PFSK-1 (cell line): ENCODE data around the gene DKK3.

Experiments
- FOXP2 ChIP-seq: optimal IDR thresholded peaks from 2 replicates; pipeline ENCODE3; 2011; ENCODE audit warnings: borderline replicate concordance, control low read depth, inconsistent platforms; ENCODE audit not compliant: insufficient read depth; ENCODE audit errors: extremely low read length, extremely low read depth
- POLR2AphosphoS5 ChIP-seq: IDR thresholded peaks from 2 replicates; pipeline ENCODE4 v1.6.1; 2012; ENCODE audit warnings: low read depth, mild to moderate bottlenecking, control low read depth, low read length, moderate library complexity
- SIN3A ChIP-seq: IDR thresholded peaks from 2 replicates; pipeline ENCODE4 v1.6.1; 2012; ENCODE audit warnings: mild to moderate bottlenecking, low read length, moderate library complexity, borderline replicate concordance; ENCODE audit not compliant: insufficient read depth
- TAF1 ChIP-seq: IDR thresholded peaks from 2 replicates; pipeline ENCODE4 v1.6.1; 2012; ENCODE audit warnings: low read length, control low read depth, borderline replicate concordance; ENCODE audit not compliant: insufficient read depth
- TF ChIP-seq, protein P1 (sequence below), 2 experiments: IDR thresholded peaks; 2 replicates each; pipeline versions ENCODE4 v1.6.1 to v1.8.0; 2011 to 2012; ENCODE audit warnings: low read depth in 2 of 2, low read length in 2 of 2, control low read depth in 1 of 2, inconsistent platforms in 1 of 2, mild to moderate bottlenecking in 1 of 2, moderate library complexity in 1 of 2; ENCODE audit not compliant: insufficient read depth in 1 of 2

Gene DKK3

DNA sequence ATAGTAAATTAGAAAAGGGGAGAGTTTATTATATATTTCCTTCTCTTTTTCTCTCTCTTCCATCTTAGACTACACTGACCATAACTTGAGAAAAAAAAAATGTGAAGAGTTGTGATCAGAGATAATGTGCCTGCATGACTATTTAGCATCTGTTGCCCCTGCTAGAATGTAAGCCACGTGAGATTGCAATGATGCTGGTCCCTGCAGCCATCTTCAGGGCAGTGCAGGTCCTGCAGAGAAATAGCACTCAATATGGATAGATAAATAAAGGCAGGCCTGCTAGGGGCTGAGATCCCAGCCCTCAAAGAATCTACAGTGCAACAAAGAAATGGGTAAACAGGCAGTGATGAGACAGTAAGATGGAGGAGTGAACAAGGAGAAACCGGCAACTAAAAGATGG is 7.8 kb upstream of the DKK3 start:
- TF ChIP-seq, protein P1, sequence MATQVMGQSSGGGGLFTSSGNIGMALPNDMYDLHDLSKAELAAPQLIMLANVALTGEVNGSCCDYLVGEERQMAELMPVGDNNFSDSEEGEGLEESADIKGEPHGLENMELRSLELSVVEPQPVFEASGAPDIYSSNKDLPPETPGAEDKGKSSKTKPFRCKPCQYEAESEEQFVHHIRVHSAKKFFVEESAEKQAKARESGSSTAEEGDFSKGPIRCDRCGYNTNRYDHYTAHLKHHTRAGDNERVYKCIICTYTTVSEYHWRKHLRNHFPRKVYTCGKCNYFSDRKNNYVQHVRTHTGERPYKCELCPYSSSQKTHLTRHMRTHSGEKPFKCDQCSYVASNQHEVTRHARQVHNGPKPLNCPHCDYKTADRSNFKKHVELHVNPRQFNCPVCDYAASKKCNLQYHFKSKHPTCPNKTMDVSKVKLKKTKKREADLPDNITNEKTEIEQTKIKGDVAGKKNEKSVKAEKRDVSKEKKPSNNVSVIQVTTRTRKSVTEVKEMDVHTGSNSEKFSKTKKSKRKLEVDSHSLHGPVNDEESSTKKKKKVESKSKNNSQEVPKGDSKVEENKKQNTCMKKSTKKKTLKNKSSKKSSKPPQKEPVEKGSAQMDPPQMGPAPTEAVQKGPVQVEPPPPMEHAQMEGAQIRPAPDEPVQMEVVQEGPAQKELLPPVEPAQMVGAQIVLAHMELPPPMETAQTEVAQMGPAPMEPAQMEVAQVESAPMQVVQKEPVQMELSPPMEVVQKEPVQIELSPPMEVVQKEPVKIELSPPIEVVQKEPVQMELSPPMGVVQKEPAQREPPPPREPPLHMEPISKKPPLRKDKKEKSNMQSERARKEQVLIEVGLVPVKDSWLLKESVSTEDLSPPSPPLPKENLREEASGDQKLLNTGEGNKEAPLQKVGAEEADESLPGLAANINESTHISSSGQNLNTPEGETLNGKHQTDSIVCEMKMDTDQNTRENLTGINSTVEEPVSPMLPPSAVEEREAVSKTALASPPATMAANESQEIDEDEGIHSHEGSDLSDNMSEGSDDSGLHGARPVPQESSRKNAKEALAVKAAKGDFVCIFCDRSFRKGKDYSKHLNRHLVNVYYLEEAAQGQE (IDR thresholded peaks at IDR 0.05; ENCODE audit: insufficient read depth in 1 of 2, low read depth in 2 of 2, low read length in 2 of 2), result no peak
- TF ChIP-seq SIN3A, result no peak
- no peak for TF ChIP-seq POLR2AphosphoS5
- no peak for TF ChIP-seq TAF1
- TF ChIP-seq FOXP2, result no peak

DNA sequence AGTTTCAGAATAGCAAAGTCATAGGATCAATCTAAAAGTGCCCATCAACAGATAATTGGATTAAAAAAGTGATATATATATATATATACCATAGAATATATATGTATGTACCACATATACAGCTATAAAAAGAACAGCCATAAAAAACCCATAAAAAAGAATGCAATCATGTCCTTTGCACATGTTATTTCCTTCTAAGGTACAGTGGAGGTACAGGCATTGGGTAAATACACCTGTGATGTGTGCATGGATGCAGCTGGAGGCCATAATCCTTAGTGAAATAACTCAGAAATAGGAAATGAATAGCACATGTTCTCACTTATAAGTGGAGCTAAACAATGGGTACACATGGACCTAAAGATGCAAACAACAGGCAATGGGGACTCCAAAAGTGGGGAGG is 7.1 kb upstream of the DKK3 start:
- TF ChIP-seq TAF1 (no peak), POLR2AphosphoS5 (no peak), SIN3A (no peak), FOXP2 (no peak)
- TF ChIP-seq, protein P1 (IDR thresholded peaks at IDR 0.05; ENCODE audit: insufficient read depth in 1 of 2, low read depth in 2 of 2, low read length in 2 of 2), result no peak

DNA sequence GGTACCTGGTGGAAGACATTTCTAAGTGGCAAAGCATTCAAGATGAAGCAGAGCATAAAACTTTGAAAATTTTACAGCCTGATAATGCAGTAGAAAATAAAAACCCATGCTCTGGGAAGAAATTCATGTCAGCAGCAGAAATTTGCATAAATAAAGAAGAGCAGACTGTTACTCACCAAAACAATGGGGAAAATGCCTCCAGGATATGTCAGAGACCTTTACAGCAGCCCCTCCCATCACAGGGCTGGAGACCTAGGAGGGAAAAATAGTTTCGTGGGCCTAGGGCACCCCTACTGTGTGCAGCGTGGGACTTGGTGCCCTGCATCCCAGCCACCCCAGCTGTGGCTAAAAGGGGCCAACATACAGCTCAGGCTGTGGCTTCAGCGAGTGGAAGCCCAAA is 5.4 kb upstream of the DKK3 start:
- no peak for TF ChIP-seq TAF1
- no peak for TF ChIP-seq SIN3A
- TF ChIP-seq POLR2AphosphoS5, result no peak
- TF ChIP-seq FOXP2, result no peak
- TF ChIP-seq, protein P1 (IDR thresholded peaks at IDR 0.05; ENCODE audit: insufficient read depth in 1 of 2, low read depth in 2 of 2, low read length in 2 of 2), result no peak

DNA sequence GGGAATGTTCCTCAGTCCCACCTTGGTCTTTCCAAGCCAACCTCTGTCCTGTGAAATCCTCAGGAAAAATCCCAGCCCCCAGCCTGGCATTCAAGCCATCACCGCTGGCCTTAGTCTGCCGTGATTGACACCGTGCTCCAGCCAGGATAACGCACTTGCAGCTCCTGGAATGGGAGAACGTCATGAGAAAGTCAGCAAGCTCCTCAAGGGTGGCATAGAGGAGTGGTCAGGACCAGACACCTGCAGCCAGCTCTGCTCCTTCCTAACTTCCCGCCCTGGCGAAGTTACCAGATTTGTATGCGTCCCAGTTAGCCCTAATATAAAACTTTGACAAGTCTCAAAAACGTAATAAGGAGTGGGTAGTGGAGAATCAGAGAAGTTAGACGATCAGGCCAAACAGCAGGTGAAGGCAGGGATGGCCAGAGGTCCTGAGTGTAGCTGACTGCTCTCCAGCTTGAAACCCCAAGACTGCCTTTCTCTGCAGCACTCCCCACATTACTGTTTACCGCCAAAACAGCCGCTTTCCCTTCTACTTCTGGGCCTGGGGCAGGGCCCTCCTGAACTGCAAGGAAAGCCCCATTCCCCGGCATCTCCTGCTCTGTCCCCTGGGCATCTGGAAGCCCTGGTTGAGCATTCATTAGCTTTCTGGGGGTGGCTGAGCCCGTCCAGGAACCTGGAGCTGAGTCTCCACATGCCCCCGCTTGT is 1.3 kb upstream of the DKK3 start:
- TF ChIP-seq SIN3A (no peak), FOXP2 (no peak), POLR2AphosphoS5 (no peak), TAF1 (no peak)
- TF ChIP-seq, protein P1 (IDR thresholded peaks at IDR 0.05; ENCODE audit: insufficient read depth in 1 of 2, low read depth in 2 of 2, low read length in 2 of 2), result no peak
